ENCODE data around the gene NATD1. TPM values are rescaled to one million over a fixed set of nuclear protein-coding genes. Genes with fewer than 3 reads are reported as not detected.

Gene NATD1
- total and polyA plus RNA-seq, 9 of the 15 experiments (the other 6 are each of a cell fraction or from before 2014, with no cell fraction given): 0.24 to 5.4 (median 1.6) TPM

DNA sequence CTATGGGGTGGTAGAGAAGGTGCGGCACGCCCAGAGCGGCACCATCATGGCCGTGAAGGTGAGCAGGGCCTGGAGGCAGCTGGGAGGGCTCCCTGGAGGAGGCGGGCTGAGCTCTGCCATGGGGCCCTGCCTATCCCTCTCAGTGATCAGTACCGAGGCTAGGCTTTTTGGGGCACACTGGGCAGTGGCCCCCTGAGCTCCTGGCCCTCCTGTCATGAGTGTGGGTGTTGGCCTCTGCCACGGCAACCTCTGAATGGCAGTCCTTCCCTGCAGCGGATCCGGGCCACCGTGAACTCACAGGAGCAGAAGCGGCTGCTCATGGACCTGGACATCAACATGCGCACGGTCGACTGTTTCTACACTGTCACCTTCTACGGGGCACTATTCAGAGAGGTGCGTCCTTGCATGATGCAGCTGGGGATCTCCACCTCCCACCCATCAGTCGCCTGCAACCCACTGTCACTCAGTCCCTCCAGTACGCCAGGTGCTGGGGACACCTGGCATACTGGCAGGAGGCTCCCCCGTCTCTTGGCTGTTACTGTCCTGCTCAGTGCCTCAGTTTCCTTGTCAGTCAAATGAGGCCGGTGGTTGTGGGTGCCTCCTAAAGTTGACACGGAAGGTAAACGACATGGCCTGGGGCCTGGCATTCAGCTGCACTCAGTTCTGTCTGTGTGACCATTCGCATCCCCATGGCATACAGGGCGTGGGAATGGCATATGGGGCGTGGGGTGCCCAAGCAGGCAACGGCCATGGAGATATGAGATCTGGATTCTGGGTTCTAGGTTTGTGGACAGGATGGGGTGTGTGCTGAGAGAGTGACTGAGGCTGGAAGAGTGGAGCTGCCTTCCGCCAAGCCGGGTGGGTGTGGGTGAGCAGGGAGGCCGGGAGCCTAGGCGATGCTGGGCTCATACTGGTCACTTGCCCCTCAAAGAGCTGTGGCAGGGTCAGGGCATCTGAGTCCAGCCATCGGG lies 47.7 kb upstream of the NATD1 start:
- peaks cover 16% of the 10 kb centered on the region; the same call in 2 of the 3 replicates for H3K36me3 ChIP-seq (ENCODE audit: control insufficient read depth, insufficient read depth, low read length)

More for the DNA sequence above, 47.7 kb upstream of the NATD1 start:
- Histone ChIP-seq H3K9me1 (ENCODE audit: control insufficient read depth, insufficient read depth, low read length) (peaks cover 3% of the 10 kb centered on the region), H3K79me2 (ENCODE audit: control insufficient read depth, insufficient read depth, low read length) (no peaks in the 10 kb centered on the region), H3K9ac (ENCODE audit: insufficient read depth in 1 of 2, low read depth in 2 of 2, low read length in 2 of 2) (no peak overlapping the region), H3K4me1 (replicated peaks in 1 of 2; ENCODE audit: control insufficient read depth in 2 of 2, insufficient read depth in 2 of 2, low read length in 2 of 2) (peaks cover 0 to 28% of the 10 kb centered on the region in 2 experiments; a peak in 4 of 5 replicates), H2AFZ (ENCODE audit: low read depth, low read length) (no peak overlapping the region), H3K4me2 (ENCODE audit: insufficient read depth, low read length) (no peak overlapping the region), H3K27me3 (ENCODE audit: control insufficient read depth in 2 of 2, insufficient read depth in 2 of 2, low read length in 2 of 2) (no peaks in the 10 kb centered on the region), H3K27ac (ENCODE audit: extremely low read depth, low read depth, low read length) (no peak overlapping the region), H4K20me1 (replicated peaks; ENCODE audit: control insufficient read depth, insufficient read depth, low read length) (peaks cover 7% of the 10 kb centered on the region; the same call in 1 of the 2 replicates), H3K9me3 (replicated peaks; ENCODE audit: control insufficient read depth, insufficient read depth, low read depth, low read length) (no peaks in the 10 kb centered on the region), H3K4me3 (no peak overlapping the region)
- no TSS peak for BruUV-seq (replicated peaks)
- CTCF ChIA-PET (ENCODE audit: low intra/inter-chr PET ratio): no interaction called here
- no peak for FAIRE-seq
- POLR2A ChIA-PET: interaction anchor here (0.8 kb wide), 1 partner anchor 170 kb away, joined by 3 read pairs; no protein-coding TSS in a partner anchor
- intact Hi-C loops (cut with micrococcal nuclease): no loop called here
- peak in 1 of 4 experiments; percentile 10 for DNase-seq (ENCODE audit: extremely low read depth in 1 of 4, low spot score in 3 of 4)
- no peak for TF ChIP-seq ZBED1 (IDR thresholded peaks at IDR 0.05)
- peak; percentile 92 for TF ChIP-seq ZFP36 (IDR thresholded peaks at IDR 0.05; ENCODE audit: low read depth, low read length, partially characterized antibody)
- peak; percentile 45; the same call in 1 of the 2 replicates for TF ChIP-seq ZNF436 (CRISPR knock-in tag; IDR thresholded peaks at IDR 0.05)
- TF ChIP-seq CREM (IDR thresholded peaks at IDR 0.05; ENCODE audit: low read depth): no peak
- 44% methylated on average over 31 of the region's 31 CpGs for WGBS (ENCODE audit: insufficient coverage, low coverage, missing lambda C conversion rate)
- in situ Hi-C loops (cut with MboI): no loop called here
- ATAC-seq: no peak

All from K562 (cell line).